IPS-NIHi7 (cell line): ENCODE results near the gene PEAK3.
"Not testable (repeated sequence)": the region's sequence is repeated elsewhere in the genome, so short reads cannot be mapped to it uniquely, and the experiment has no call there.

Source experiments
- DNase-seq: peaks from one replicate; pipeline ENCODE4 v3.0.0; 2012; ENCODE audit warnings: mixed read lengths; ENCODE audit errors: extremely low spot score

PEAK3 gene

DNA sequence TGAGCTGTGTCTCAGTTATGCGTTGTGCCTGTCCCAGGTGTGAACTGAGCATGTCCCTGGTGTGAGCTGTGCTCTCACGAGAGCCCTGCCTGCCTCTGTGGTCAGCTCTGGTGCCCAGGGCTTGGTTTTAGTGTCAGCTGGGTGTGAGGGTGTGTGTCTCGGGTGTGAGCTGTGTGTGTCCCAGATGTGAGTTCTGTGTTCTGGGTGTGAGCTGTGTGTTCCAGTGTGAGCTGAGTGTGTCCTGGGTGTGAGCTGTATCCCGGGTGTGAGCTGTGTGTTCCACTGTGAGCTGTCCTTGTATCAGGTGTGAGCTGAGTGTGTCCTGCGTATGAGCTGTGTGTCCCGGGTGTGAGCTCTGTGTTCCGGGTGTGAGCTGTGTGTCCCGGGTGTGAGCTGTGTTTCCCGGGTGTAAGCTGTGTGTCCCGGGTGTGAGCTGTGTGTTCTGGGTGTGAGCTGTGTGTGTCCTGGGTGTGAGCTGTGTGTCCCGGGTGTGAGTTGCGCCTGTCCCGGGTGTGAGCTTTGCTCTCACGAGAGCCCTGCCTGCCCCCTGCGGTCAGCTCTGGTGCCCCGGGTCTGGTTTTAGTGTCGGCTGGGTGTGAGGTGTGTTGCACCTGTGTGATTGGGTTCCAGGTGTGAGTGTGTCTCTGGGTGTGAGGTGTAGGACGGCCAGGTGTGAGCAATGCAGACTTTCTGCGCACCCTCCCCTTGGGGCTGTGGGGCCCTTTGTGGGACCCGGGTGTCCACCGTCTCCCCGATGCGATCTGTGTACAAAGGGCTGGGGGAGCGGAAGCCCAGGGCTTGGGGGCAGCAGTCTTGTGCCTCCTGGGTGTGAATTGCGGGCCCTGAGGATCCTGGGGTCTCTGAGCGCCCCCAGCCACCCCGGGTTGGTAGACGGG lies 7.1 kb upstream of the PEAK3 start:
- DNase-seq: no peak

GRCh38 chr19:2288338-2288817 lies 6.4 kb upstream of the PEAK3 start:
- DNase-seq: no peak

DNA sequence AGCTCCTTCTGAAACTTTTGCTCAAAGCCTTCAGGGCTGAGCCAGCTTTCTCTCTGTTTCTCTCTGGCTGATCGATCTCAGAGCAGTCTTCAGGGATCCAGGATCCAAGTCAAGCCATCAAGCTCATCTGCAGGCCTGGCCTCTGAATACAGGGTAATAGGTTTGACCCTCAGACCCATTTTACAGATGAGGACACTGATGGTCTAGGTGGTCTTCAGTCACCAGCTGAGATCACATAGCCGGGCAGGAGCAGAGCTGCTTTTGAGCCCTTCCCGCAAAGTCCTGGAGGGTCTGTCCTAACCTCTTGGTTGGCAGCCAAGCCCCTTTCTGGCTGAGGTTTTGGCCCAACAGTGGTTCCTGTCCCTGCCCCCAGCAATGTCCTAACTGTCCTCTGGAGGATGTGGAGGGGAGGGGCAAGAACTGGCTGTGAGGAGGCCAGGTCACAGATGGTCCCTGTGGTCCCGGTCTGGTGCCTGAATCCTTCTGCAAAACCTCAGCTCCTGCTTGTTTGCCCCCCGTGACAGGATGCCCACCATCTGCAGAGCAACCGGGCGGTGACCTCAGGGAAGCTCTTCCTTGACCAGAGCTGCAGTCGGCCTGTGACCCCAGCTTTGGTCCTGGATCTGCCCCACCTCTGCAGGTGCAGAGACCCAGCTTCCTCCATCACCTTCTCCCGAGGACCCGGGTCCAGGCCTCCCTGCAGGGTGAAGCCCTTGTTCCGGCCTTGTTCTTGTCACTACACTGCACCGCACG lies 5.8 kb upstream of the PEAK3 start:
- DNase-seq: no peak

DNA sequence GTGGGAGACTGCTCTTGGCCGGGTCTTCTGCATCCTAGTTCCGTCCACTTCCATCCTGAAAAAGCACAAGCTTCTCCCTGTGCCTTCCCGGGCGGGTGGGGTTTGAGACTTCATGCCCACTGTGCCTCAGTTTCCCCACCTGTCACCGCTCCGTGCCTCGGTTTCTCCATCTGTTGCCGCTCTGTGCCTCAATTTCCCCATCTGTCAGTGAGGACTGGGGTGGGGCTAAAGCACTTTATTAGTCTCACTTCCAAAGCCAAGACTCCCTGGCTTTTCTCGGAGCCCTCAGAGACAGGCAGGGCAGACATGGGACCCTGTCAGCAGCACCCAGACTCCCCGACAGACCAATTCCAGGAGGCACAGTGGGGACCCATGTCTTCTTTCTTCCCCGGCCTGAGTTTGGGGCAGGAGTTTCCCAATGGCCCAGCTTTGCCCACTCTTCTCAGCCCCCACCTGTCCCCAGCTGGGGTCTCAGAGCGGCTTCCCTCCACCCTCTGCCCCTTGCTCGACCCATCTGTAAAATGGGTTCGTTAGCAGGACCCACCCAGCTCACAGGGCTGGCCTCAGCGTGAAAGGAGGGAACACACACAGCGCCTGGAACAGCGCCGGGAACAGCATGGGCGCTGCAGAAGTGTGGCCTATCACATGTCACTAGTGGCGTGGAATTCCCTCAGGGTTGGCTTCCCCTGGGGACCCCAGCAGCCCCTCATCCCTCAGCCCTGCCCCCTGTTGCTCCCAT lies 4.6 kb upstream of the PEAK3 start:
- no peak for DNase-seq

DNA sequence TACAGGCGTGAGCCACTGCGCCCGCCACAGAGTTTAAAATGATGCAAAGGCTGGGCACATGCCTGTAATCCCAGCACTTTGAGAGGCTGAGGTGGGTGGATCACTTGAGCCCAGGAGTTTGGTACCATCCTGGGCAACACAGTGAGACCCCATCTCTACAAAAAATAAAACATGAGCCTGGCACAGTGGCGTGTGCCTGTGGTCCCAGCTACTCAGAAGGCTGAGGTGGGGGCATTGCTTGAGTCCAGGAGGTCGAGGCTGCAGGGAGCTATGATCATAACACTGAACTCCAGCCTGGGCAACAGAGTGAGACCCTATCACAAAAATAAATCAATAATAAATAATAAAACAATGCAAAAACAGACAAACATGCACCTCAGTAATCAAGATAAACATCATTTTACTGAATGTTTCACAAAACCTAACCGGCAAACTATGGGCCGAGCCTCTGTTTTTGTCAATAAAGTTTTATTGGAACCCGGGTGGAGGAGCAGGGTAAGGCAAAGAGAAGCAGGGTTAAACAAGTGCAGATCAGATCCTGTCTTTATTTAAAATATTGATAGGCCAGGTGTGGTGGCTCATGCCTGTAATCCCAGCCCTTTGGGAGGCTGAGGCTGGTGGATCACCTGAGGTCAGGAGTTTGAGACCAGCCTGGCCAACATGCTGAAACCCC lies 2.0 kb upstream of the PEAK3 start:
- no peak for DNase-seq

DNA sequence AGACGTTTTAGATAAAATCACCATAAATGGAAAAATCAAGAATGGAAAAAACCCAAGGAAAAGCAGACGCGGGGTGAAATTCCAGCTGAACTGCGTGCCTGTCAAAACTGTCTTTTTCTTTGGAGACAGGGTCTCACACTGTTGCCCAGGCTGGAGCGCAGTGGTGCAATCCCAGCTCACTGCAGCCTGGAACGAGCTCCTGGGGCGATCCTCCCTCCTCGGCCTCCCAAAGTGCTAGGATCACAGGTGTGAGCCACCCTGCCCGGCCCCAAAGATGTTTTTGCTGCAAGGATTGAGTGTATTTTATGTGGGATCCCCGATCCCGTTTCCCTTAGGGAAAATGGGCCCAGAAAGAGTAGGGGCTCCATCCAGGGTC lies 875 bp upstream of the PEAK3 start:
- no peak for DNase-seq

GRCh38 chr19:2281265-2282061 lies 512 bp downstream of the PEAK3 start:
- not testable (repeated sequence) for DNase-seq

DNA sequence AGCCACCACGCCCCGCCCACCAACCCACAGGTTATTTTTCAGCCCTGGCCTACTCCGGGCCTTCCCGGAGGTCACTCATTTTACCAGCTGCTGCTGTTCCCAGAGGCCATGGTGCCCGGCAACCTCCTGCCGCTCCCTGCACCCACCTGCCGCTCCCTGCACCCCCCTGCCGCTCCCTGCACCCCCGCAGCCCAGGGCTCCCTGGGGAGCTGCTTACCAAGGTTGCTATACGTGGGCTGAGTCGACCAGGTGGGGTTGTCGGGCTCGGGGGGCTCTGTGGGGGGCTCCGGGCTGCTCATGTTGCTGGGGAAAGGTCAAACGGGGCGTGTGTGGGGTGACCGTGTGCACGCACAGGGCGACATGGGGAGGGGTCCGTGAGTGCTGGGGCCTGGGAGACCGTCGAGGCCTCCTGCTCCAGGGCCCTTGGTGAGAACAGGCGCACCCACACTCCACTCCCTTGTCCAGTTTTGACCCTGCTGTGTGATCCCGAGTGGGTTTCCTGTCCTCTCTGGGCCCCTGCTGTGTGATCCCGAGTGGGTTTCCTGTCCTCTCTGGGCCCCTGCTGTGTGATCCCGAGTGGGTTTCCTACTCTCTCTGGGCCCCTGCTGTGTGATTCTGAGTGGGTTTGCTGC lies 1.2 kb downstream of the PEAK3 start:
- no peak for DNase-seq

- DNase-seq: no peak
These were observed 3.4 kb downstream of the PEAK3 start for GRCh38 chr19:2278459-2279158.

GRCh38 chr19:2277138-2277537 lies 4.8 kb downstream of the PEAK3 start:
- DNase-seq: no peak

DNA sequence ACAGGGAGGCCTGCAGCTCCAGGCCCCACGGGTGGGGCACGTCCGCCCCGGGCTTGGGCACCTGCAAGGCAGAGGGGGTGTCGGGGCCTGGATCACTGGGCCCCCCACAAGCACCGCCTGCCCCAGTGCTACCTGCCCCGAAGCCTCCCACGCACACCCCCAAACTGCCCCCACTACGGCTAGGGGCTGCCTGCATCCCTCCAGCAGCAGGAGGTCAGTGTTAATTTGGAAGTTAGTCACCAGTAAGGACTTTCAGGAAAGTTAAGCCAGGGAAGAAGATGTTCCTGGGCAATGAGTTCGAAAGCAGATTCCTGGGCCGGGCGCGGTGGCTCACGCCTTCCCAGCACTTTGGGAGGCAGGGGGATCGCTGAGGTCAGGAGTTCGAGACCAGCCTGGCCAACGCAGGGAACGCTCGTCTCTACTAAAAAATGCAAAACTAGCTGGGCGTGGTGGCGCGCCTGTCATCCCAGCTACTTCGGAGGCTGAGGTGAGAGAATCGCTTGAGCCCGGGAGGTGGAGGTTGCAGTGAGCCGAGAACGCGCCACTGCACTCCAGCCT lies 5.5 kb downstream of the PEAK3 start:
- no peak for DNase-seq

DNA sequence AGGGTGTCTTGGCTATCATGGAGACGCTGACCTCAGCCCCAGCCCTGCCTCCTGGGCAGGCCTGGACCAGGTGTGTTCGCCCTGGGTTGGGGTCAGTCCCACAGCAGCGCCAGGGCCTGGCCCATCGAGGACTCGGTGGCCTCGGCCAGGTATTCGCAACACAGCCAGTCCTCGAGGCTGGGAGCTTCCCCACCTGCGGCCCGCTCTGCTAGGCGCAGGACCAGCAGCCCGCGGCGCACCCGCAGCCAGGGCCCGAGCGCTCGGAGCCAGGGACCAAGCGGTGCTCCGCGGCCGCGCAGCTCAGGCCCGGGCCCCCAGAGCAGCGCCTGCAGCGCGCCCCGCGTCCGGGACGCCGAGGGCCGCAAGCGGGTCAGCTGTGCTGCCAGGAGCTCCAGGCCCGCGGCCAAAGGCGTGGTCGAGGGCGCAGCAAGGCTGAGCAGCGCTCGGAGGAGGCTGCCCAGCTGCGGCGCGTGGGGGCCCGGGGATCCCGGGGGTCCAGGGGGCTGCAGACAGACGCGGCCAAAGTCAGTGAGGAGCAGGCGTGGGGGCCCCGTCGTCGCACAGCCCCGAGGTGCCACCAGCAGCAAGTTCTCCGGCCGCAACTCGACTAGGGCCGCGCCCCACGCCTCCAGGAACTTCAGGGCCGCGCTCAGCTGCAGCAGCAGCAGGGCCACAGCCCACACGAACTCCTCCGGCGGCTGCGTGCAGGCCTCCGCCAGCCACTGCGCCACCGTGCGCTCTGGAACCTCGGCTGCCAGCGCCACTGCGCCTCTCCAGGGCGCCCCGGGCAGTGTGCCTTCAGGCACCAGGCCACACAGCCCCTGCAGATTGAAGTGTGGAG lies 6.2 kb downstream of the PEAK3 start:
- peak; percentile 17 for DNase-seq

DNA sequence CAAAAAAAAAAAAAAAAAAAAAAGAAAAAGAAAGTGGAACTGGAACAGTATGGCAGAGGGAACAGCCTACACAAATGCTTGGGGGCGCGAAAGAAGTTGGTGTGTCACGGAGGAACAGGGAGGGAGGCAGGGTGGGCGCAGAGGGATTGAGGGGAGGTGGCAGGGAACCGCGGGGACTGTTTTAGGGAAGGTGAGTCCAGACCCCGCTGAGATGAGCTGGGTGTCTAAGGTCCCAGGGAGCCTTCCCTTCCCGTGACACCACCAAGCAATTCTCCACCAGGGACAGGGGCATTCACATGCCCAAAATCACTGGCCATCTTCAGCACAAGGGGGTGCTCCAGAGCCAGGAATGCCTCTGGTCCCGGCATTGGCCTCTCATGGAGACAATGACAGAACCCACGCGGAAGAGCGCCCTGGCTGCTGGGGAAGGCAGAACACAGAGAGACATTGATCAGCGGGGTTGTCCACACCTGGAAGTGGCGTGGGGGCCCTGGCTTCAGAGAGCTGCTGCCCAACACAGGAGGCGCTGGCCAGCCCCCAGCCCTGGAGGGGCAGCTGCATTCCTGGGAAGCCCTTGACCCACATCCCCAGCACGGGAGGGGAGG lies 6.9 kb downstream of the PEAK3 start:
- DNase-seq: peak; percentile 83

DNA sequence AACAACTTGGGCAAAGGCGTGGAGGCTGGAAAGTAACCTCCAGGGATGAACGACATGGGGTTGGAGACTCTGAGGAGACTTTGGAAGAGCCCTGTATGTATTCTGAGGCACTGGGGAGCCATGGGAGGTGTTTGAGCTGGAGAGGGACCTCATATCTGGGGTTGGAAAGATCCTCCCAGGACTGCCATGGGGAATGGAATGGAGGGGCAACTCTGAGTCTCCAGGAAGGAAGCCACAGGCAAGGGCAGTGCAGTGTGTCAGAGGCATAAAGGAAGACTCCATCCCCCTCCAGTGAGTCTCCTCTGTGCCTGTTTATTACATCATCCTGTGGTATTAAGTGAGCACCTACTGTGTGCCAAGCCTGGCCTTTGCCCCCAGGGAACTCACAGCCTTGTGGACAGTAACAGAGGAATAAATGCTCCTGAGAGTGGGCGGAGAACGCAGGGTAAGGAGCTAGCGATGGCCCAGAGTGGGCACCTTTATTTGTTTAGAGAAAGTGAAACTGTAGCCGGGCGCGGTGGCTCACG lies 7.7 kb downstream of the PEAK3 start:
- no peak for DNase-seq

DNA sequence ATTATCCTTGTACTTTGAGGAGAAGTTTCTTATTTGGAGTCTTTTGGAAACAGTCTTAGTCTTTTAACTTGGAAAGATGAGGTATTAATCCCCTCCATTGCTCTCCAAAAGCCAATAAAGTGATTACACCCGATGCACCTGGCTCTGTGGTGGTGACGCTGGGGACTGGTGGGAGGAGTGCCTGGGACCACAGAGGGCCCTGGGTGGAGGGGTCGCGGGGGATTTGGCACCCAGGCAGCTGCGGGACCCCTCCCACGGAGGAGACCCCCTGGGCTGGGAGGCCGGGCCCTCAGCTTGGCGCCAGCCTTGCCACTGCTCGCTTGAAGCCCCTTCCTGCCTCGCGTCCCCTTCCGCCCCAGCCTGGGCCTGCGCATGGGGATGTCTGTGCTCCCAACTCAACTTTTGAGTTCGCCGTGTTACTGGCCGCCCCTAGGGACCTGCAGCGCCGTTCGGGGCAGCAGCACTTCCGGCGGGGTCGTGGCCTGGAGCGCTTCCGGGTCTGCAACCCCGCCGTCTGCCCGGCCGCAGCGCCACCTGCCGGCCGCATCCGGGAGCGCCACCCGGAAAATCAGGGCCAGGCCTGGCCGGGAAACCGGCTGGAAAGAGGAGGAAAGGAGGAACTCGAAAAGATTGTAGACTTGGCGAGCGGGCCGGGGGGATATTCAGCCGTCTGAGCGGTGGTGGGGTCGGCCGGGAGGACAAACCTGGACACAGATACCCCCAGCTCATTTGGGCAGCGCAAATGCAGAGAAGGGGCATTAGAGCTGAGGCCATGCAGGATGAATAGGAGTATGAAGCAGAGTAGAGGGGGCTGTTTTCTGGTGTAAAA lies 8.4 kb downstream of the PEAK3 start:
- DNase-seq: peak; percentile 93

DNA sequence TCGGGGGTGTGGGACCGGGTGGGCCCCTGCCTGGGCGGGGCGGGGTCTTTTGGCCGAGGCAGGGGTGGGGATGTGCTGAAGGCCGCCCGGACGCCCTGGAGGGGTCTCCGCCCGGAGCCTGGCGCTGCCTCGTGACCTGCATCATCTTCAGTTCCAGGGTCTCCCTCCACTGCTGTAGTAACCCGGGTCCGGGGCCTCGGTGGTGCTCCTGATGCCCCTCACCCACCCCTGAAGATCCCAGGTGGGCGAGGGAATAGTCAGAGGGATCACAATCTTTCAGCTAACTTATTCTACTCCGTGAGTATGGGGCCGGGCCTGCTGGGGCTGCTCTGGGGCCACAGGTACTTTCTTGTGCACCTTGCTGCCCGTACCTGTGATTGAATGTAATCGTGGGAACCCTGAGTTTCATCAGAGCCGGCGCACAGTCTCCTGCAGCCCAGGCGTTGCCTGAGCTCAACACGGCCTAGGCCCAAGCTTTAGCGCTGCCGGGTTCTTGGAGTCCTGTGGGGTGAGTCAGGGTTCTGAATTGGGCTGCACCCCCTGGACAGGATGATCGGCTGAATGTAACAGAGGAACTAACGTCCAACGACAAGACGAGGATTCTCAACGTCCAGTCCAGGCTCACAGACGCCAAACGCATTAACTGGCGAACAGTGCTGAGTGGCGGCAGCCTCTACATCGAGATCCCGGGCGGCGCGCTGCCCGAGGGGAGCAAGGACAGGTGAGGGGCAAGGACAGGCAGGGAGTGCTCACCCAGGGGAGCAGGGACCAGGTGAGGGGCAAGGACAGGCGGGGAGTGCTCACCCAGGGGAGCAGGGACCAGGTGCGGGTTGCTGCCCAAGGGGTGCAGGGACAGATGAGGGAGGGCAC lies 10.5 kb downstream of the PEAK3 start:
- DNase-seq: no peak
